ENCODE data around the gene TMX3. TPM values are rescaled to one million over a fixed set of nuclear protein-coding genes. Genes with fewer than 3 reads are reported as not detected.

TMX3 gene
- total RNA-seq, 1 experiment from 2014 or later = 37.4 TPM

DNA sequence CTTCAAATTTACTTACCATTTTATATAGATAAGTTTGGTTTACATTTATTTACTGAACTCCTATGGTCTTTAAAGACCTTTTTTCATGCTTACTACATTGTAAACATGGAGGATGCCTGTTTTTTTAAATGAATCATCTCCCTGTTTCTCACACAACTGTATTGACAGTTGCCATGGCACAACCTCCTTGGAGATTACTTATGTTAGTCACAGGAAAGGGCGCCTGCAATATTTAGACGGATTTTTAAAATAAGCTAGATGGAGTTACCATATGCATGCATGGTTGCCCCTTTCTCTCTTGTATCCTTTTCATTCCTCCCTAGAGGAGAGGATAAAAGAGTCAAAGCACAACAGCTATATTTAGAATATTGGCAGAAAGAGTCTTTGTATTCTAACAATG, 48.2 kb upstream of the TMX3 start:
- Histone ChIP-seq H3K27me3 (ENCODE audit: control insufficient read depth, insufficient read depth, low read length) (no peaks in the 10 kb centered on the region), H3K4me3 (ENCODE audit: low read depth in 2 of 2, low read length in 2 of 2) (no peak overlapping the region), H3K4me1 (ENCODE audit: control insufficient read depth, insufficient read depth, low read length) (no peaks in the 10 kb centered on the region), H3K9me3 (ENCODE audit: control insufficient read depth, insufficient read depth, low read depth, low read length) (no peaks in the 10 kb centered on the region), H3K36me3 (ENCODE audit: control insufficient read depth, insufficient read depth, low read length) (no peaks in the 10 kb centered on the region), H3K27ac (ENCODE audit: low read length) (no peak overlapping the region)
- TF ChIP-seq, protein P1, sequence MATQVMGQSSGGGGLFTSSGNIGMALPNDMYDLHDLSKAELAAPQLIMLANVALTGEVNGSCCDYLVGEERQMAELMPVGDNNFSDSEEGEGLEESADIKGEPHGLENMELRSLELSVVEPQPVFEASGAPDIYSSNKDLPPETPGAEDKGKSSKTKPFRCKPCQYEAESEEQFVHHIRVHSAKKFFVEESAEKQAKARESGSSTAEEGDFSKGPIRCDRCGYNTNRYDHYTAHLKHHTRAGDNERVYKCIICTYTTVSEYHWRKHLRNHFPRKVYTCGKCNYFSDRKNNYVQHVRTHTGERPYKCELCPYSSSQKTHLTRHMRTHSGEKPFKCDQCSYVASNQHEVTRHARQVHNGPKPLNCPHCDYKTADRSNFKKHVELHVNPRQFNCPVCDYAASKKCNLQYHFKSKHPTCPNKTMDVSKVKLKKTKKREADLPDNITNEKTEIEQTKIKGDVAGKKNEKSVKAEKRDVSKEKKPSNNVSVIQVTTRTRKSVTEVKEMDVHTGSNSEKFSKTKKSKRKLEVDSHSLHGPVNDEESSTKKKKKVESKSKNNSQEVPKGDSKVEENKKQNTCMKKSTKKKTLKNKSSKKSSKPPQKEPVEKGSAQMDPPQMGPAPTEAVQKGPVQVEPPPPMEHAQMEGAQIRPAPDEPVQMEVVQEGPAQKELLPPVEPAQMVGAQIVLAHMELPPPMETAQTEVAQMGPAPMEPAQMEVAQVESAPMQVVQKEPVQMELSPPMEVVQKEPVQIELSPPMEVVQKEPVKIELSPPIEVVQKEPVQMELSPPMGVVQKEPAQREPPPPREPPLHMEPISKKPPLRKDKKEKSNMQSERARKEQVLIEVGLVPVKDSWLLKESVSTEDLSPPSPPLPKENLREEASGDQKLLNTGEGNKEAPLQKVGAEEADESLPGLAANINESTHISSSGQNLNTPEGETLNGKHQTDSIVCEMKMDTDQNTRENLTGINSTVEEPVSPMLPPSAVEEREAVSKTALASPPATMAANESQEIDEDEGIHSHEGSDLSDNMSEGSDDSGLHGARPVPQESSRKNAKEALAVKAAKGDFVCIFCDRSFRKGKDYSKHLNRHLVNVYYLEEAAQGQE (IDR thresholded peaks at IDR 0.05; ENCODE audit: insufficient read depth in 1 of 2, low read depth in 2 of 2, low read length in 1 of 2) = no peak
- TF ChIP-seq SIN3A (IDR thresholded peaks at IDR 0.05; ENCODE audit: borderline replicate concordance, insufficient read depth, low read depth, low read length) = no peak
- no peak for TF ChIP-seq TCF7L2 (IDR thresholded peaks at IDR 0.05; ENCODE audit: low read depth, low read length)
- TF ChIP-seq, protein P2, sequence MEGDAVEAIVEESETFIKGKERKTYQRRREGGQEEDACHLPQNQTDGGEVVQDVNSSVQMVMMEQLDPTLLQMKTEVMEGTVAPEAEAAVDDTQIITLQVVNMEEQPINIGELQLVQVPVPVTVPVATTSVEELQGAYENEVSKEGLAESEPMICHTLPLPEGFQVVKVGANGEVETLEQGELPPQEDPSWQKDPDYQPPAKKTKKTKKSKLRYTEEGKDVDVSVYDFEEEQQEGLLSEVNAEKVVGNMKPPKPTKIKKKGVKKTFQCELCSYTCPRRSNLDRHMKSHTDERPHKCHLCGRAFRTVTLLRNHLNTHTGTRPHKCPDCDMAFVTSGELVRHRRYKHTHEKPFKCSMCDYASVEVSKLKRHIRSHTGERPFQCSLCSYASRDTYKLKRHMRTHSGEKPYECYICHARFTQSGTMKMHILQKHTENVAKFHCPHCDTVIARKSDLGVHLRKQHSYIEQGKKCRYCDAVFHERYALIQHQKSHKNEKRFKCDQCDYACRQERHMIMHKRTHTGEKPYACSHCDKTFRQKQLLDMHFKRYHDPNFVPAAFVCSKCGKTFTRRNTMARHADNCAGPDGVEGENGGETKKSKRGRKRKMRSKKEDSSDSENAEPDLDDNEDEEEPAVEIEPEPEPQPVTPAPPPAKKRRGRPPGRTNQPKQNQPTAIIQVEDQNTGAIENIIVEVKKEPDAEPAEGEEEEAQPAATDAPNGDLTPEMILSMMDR (IDR thresholded peaks at IDR 0.05) = no peak
- no peak for TF ChIP-seq POLR2AphosphoS5 (IDR thresholded peaks at IDR 0.05; ENCODE audit: low read depth, low read length)
- CTCF ChIA-PET = no interaction called here
- POLR2A ChIA-PET = no interaction called here
- intact Hi-C loops (cut with micrococcal nuclease; ENCODE audit: unreplicated experiment) (no loop called here), in situ Hi-C loops (cut with HindIII; ENCODE audit: low pct_unique_long_range_greater_than_20kb, low sequenced_read_pairs) (no loop called here)
- BruUV-seq (replicated peaks) = no TSS peak
- ATAC-seq (no peak), DNase-seq (ENCODE audit: low read depth, low spot score) (peak; percentile 10)

GRCh38 chr18:68759308-68759707, 44.4 kb upstream of the TMX3 start:
- ChIA-PET POLR2A (no interaction called here), CTCF (no interaction called here)
- TF ChIP-seq POLR2AphosphoS5 (IDR thresholded peaks at IDR 0.05; ENCODE audit: low read depth, low read length) (no peak), SIN3A (IDR thresholded peaks at IDR 0.05; ENCODE audit: borderline replicate concordance, insufficient read depth, low read depth, low read length) (no peak), TCF7L2 (IDR thresholded peaks at IDR 0.05; ENCODE audit: low read depth, low read length) (no peak)
- TF ChIP-seq, protein P1 (IDR thresholded peaks at IDR 0.05; ENCODE audit: insufficient read depth in 1 of 2, low read depth in 2 of 2, low read length in 1 of 2) = no peak
- TF ChIP-seq, protein P2 (IDR thresholded peaks at IDR 0.05) = no peak
- no peak overlapping the region for H3K27ac ChIP-seq (ENCODE audit: low read length)
- no peaks in the 10 kb centered on the region for H3K27me3 ChIP-seq (ENCODE audit: control insufficient read depth, insufficient read depth, low read length)
- no peaks in the 10 kb centered on the region for H3K4me1 ChIP-seq (ENCODE audit: control insufficient read depth, insufficient read depth, low read length)
- ATAC-seq (no peak), DNase-seq (ENCODE audit: low read depth, low spot score) (no peak)
- in situ Hi-C loops (cut with HindIII; ENCODE audit: low pct_unique_long_range_greater_than_20kb, low sequenced_read_pairs) (no loop called here), intact Hi-C loops (cut with micrococcal nuclease; ENCODE audit: unreplicated experiment) (no loop called here)
- no peak overlapping the region for H3K4me3 ChIP-seq (ENCODE audit: low read depth in 2 of 2, low read length in 2 of 2)
- no peaks in the 10 kb centered on the region for H3K36me3 ChIP-seq (ENCODE audit: control insufficient read depth, insufficient read depth, low read length)
- H3K9me3 ChIP-seq (ENCODE audit: control insufficient read depth, insufficient read depth, low read depth, low read length) = no peaks in the 10 kb centered on the region
- no TSS peak for BruUV-seq (replicated peaks)

Measured in Panc1 (cell line).